GM23338 (cell line): ENCODE measurements around the gene MMP17. TPM values are rescaled to one million over a fixed set of nuclear protein-coding genes. Genes with fewer than 3 reads are reported as not detected.
A peak's percentile ranks its signal among the peaks of the same experiment; 100 is the strongest.
"Not testable (repeated sequence)": the region's sequence is repeated elsewhere in the genome, so short reads cannot be mapped to it uniquely, and the experiment has no call there.

Experiments used
- ATAC-seq: fragments of 200-7000 bp; cut with Tn5 transposase; 3 replicates; pipeline ENCODE4 v1.9.1; 2020
- DNase-seq: peaks from one replicate; pipeline ENCODE4 v3.0.0-alpha.2; 2015; ENCODE audit warnings: low spot score
- H2AFZ ChIP-seq: fragments of 200-600 bp; sonication (generic); 2 replicates; pipeline ENCODE4 v1.8.0; 2016; ENCODE audit warnings: antibody characterized with exemption, mild to moderate bottlenecking, moderate library complexity
- H3F3A ChIP-seq: fragments of 200-600 bp; sonication (generic); replicated peaks from 2 replicates; pipeline ENCODE4 v1.8.0; 2017; ENCODE audit warnings: antibody characterized with exemption, mixed run types, low read depth
- H3K27ac ChIP-seq: fragments of 200-600 bp; sonication (generic); 2 replicates; pipeline ENCODE4 v1.6.1; 2016; ENCODE audit warnings: low read depth
- H3K27me3 ChIP-seq: fragments of 200-600 bp; sonication (generic); 2 replicates; pipeline ENCODE4 v1.8.0; 2016; ENCODE audit warnings: mild to moderate bottlenecking, mixed run types, moderate library complexity; ENCODE audit not compliant: insufficient read depth
- H3K36me3 ChIP-seq: fragments of 200-600 bp; sonication (generic); 2 replicates; pipeline ENCODE4 v1.8.0; 2016; ENCODE audit warnings: mild to moderate bottlenecking; ENCODE audit not compliant: insufficient read depth
- H3K4me1 ChIP-seq: fragments of 200-600 bp; sonication (generic); 2 replicates; pipeline ENCODE4 v1.8.0; 2016; ENCODE audit warnings: mild to moderate bottlenecking, moderate library complexity; ENCODE audit not compliant: insufficient read depth
- H3K4me2 ChIP-seq: fragments of 200-600 bp; sonication (generic); 2 replicates; pipeline ENCODE4 v1.7.1; 2017; ENCODE audit warnings: mixed run types
- H3K4me3 ChIP-seq: fragments of 200-600 bp; sonication (generic); 2 replicates; pipeline ENCODE4 v1.6.1; 2016; ENCODE audit warnings: mixed run types
- H3K79me2 ChIP-seq: fragments of 200-600 bp; sonication (generic); replicated peaks from 2 replicates; pipeline ENCODE4 v1.8.0; 2017; ENCODE audit warnings: mild to moderate bottlenecking; ENCODE audit not compliant: insufficient read depth
- H3K9me2 ChIP-seq: fragments of 200-600 bp; sonication (generic); 2 replicates; pipeline ENCODE4 v1.8.0; 2017; ENCODE audit not compliant: insufficient read depth
- H4K20me1 ChIP-seq: fragments of 200-600 bp; sonication (generic); replicated peaks from 2 replicates; pipeline ENCODE4 v1.8.0; 2017; ENCODE audit warnings: mild to moderate bottlenecking; ENCODE audit not compliant: insufficient read depth
- H3K27ac Mint-ChIP-seq: 2 replicates; pipeline ENCODE4 v1.8.0; 2020; ENCODE audit warnings: inconsistent platforms, mild to moderate bottlenecking, moderate library complexity, mixed read lengths
- H3K27me3 Mint-ChIP-seq: 3 replicates; pipeline ENCODE4 v1.8.0; 2022; ENCODE audit warnings: low read depth, mild to moderate bottlenecking, moderate library complexity, mixed read lengths, inconsistent platforms; ENCODE audit not compliant: insufficient read depth, poor library complexity
- H3K36me3 Mint-ChIP-seq: 3 replicates; pipeline ENCODE4 v1.8.0; 2021; ENCODE audit warnings: low read depth, mild to moderate bottlenecking, inconsistent platforms, moderate library complexity, mixed read lengths
- H3K4me1 Mint-ChIP-seq: 3 replicates; pipeline ENCODE4 v1.8.0; 2020; ENCODE audit warnings: mild to moderate bottlenecking, inconsistent platforms, mixed read lengths
- H3K4me3 Mint-ChIP-seq: 3 replicates; pipeline ENCODE4 v1.8.0; 2021; ENCODE audit warnings: moderate library complexity, mild to moderate bottlenecking, inconsistent platforms, mixed read lengths
- H3K9me3 Mint-ChIP-seq: 3 replicates; pipeline ENCODE4 v1.8.0; 2020; ENCODE audit warnings: moderate library complexity, mild to moderate bottlenecking, inconsistent platforms, mixed read lengths
- ETS1 ChIP-seq: IDR thresholded peaks from 2 replicates; pipeline ENCODE4 v1.6.1; 2016; ENCODE audit warnings: antibody characterized with exemption
- JUNB ChIP-seq: IDR thresholded peaks from one replicate; pipeline ENCODE4 v1.6.1; 2016; ENCODE audit warnings: antibody characterized with exemption; ENCODE audit not compliant: unreplicated experiment
- NANOG ChIP-seq: IDR thresholded peaks from 2 replicates; pipeline ENCODE4 v1.6.1; 2016; ENCODE audit warnings: antibody characterized with exemption, borderline replicate concordance
- POLR2AphosphoS5 ChIP-seq: IDR thresholded peaks from 2 replicates; pipeline ENCODE4 v1.6.1; 2016; ENCODE audit warnings: antibody characterized with exemption, low read depth
- STAT1 ChIP-seq: IDR thresholded peaks from one replicate; pipeline ENCODE4 v1.6.1; 2016; ENCODE audit warnings: antibody characterized with exemption; ENCODE audit not compliant: unreplicated experiment
- ZNF114 ChIP-seq: fragments of 250-450 bp; sonication (Bioruptor Pico); IDR thresholded peaks from 2 replicates; pipeline ENCODE4 v1.5.0; 2020; ENCODE audit warnings: mild to moderate bottlenecking, moderate library complexity
- ZNF331 ChIP-seq: fragments of 250-450 bp; sonication (Bioruptor Pico); IDR thresholded peaks from 2 replicates; pipeline ENCODE4 v1.5.0; 2020; ENCODE audit warnings: low read depth, mild to moderate bottlenecking, moderate library complexity
- polyA plus RNA-seq: library from polyadenylated mRNA; unstranded; fragments of >200 nt; fragmentation: Nextera tagmentation; extraction: Ambion mirVana; gene quantifications from 2 replicates; pipeline ENCODE4 v1.2.1, GENCODE V29; 2016
- total RNA-seq: library from RNA; depleted of rRNA; stranded (reverse); fragments of >200 nt; shearing (Covaris generic); gene quantifications from 2 replicates; pipeline ENCODE4 v1.2.3, GENCODE V29; 2014
- TF ChIP-seq, protein P1 (sequence below): IDR thresholded peaks from one replicate; pipeline ENCODE4 v1.6.1; 2018; ENCODE audit warnings: antibody characterized with exemption; ENCODE audit not compliant: unreplicated experiment

MMP17 gene
- total and polyA plus RNA-seq, 2 experiments from 2014 or later: 10.4 to 48.5 TPM

GRCh38 chr12:131873293-131873692 lies 45.1 kb downstream of the MMP17 start:
- Mint-ChIP-seq H3K4me1 (peaks cover 5% of the 10 kb centered on the region; the same call in 1 of the 3 replicates), H3K9me3 (peaks cover 16% of the 10 kb centered on the region), H3K4me3 (no peak overlapping the region), H3K27ac (no peak overlapping the region), H3K27me3 (peaks cover 3% of the 10 kb centered on the region), H3K36me3 (peaks cover 5% of the 10 kb centered on the region; the same call in 1 of the 3 replicates)
- Histone ChIP-seq H3K9me2 (no peaks in the 10 kb centered on the region), H3K27me3 (no peaks in the 10 kb centered on the region), H3K79me2 (no peaks in the 10 kb centered on the region), H3K4me3 (no peak overlapping the region), H3K36me3 (no peaks in the 10 kb centered on the region), H3F3A (no peaks in the 10 kb centered on the region), H3K27ac (no peak overlapping the region), H2AFZ (no peak overlapping the region), H3K4me2 (no peak overlapping the region), H3K4me1 (no peaks in the 10 kb centered on the region), H4K20me1 (no peaks in the 10 kb centered on the region)
- DNase-seq: no peak
- no peak for ATAC-seq
- TF ChIP-seq STAT1 (no peak), ETS1 (no peak), NANOG (no peak), ZNF114 (no peak), POLR2AphosphoS5 (no peak), JUNB (no peak), ZNF331 (CRISPR knock-in tag) (no peak)
- TF ChIP-seq, protein P1, sequence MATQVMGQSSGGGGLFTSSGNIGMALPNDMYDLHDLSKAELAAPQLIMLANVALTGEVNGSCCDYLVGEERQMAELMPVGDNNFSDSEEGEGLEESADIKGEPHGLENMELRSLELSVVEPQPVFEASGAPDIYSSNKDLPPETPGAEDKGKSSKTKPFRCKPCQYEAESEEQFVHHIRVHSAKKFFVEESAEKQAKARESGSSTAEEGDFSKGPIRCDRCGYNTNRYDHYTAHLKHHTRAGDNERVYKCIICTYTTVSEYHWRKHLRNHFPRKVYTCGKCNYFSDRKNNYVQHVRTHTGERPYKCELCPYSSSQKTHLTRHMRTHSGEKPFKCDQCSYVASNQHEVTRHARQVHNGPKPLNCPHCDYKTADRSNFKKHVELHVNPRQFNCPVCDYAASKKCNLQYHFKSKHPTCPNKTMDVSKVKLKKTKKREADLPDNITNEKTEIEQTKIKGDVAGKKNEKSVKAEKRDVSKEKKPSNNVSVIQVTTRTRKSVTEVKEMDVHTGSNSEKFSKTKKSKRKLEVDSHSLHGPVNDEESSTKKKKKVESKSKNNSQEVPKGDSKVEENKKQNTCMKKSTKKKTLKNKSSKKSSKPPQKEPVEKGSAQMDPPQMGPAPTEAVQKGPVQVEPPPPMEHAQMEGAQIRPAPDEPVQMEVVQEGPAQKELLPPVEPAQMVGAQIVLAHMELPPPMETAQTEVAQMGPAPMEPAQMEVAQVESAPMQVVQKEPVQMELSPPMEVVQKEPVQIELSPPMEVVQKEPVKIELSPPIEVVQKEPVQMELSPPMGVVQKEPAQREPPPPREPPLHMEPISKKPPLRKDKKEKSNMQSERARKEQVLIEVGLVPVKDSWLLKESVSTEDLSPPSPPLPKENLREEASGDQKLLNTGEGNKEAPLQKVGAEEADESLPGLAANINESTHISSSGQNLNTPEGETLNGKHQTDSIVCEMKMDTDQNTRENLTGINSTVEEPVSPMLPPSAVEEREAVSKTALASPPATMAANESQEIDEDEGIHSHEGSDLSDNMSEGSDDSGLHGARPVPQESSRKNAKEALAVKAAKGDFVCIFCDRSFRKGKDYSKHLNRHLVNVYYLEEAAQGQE: no peak

- H2AFZ ChIP-seq, H3F3A ChIP-seq, H3K79me2 ChIP-seq, H3K27ac ChIP-seq, H3K4me2 ChIP-seq, H3K4me3 Mint-ChIP-seq, H3K27me3 ChIP-seq, ATAC-seq, H3K9me2 ChIP-seq, H3K27ac Mint-ChIP-seq, H3K36me3 Mint-ChIP-seq, H3K4me3 ChIP-seq, H4K20me1 ChIP-seq, H3K27me3 Mint-ChIP-seq, H3K36me3 ChIP-seq, DNase-seq: not testable (repeated sequence)
- H3K4me1 ChIP-seq: peaks cover 11% of the 10 kb centered on the region
- Mint-ChIP-seq H3K4me1 (peaks cover 19% of the 10 kb centered on the region), H3K9me3 (peaks cover 16% of the 10 kb centered on the region)
These were observed 46.8 kb downstream of the MMP17 start for GRCh38 chr12:131874972-131875371.

GRCh38 chr12:131877216-131877615 lies 49.0 kb downstream of the MMP17 start:
- not testable (repeated sequence) for H3K36me3 Mint-ChIP-seq, H2AFZ ChIP-seq, H3F3A ChIP-seq, ATAC-seq, H3K4me3 Mint-ChIP-seq, H3K79me2 ChIP-seq, H3K27ac Mint-ChIP-seq, H3K27ac ChIP-seq, H3K9me2 ChIP-seq, H3K27me3 ChIP-seq, H3K4me2 ChIP-seq, H3K36me3 ChIP-seq, H3K4me3 ChIP-seq, DNase-seq, H4K20me1 ChIP-seq, H3K27me3 Mint-ChIP-seq
- Mint-ChIP-seq H3K9me3 (peaks cover 12% of the 10 kb centered on the region), H3K4me1 (peaks cover 28% of the 10 kb centered on the region)
- H3K4me1 ChIP-seq: peaks cover 11% of the 10 kb centered on the region

DNA sequence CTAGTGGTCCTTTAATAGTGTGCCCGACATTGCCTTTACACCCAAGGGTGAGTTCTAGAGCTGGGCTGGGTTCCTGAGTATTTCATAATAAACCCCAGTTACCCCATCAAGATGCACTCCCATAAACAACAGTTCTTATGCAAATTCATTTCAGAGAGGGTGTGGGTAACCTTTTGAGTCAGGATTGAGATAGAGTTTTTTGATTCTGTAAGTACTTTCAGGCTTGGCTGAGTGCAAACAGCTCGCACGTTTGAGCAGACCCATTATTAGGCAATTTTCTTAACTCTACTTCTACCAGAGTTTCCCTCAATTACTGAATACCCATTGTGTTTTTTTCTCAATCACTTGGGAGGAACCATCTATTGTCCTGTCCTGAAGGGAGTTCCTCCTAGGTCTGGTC lies 50.2 kb downstream of the MMP17 start:
- not testable (repeated sequence) for H4K20me1 ChIP-seq, ATAC-seq, H3K4me3 Mint-ChIP-seq, DNase-seq, H3K4me3 ChIP-seq, H3K9me3 Mint-ChIP-seq, H3F3A ChIP-seq, H3K9me2 ChIP-seq, H3K27me3 ChIP-seq, H3K79me2 ChIP-seq, H3K27ac ChIP-seq, H3K27me3 Mint-ChIP-seq, H3K27ac Mint-ChIP-seq, H3K36me3 ChIP-seq, H3K36me3 Mint-ChIP-seq
- Histone ChIP-seq H3K4me1 (peaks cover 11% of the 10 kb centered on the region), H2AFZ (peak overlapping the region; percentile 3; the same call in 1 of the 2 replicates), H3K4me2 (peak overlapping the region; percentile 39; the same call in 1 of the 2 replicates)
- H3K4me1 Mint-ChIP-seq: peaks cover 28% of the 10 kb centered on the region
